NCI-H1048 (cell line): ENCODE data around the gene TDRD12.

ENCODE experiments used
- DNase-seq: peaks from one replicate; lab custom pipeline; 2025; lab: John Stamatoyannopoulos, UW

TDRD12 gene

DNA sequence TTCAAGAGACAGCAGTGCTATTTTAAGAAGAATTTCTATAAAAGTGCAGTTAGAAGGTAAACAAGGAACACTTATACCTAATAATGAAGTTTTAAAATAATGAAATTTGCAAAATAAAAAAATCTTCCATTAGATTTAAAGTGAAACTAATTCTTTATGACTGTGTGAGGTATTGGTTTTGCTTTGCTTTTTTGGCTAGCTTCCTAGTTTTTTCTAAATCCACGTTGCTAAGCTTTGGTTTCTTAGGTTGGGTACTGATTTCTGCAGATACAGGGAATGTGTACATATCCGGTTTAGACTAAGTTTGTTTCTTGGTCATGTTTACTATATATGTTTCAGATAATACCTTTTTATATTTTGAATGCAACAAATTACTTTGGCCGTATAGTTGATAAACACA lies 90.2 kb downstream of the TDRD12 start:
- no peak for DNase-seq

GRCh38 chr19:32810452-32810851 lies 90.9 kb downstream of the TDRD12 start:
- DNase-seq, result no peak

GRCh38 chr19:32811151-32811550 lies 91.6 kb downstream of the TDRD12 start:
- no peak for DNase-seq

DNA sequence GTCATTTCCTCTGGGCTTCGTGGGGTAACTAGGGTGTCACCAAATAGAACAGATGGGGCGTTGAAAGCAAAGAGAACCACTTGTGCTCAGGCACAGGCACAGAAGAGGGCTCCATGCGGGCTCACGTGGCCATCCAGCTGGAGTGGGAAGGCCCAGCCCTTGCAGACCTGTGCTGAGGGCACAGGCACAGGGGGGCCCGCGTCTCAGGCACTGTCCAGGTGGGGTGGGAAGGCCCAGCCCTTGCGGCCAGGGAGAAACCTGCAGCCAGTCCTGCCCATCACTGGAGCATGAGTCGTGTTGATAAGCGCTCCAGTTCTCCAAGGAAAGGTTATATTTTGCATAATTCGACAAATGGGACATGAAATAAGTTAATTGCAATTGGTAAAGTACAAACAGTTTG lies 92.5 kb downstream of the TDRD12 start:
- DNase-seq, result no peak

- DNase-seq, result no peak
Observed at GRCh38 chr19:32812571-32812970, 93.0 kb downstream of the TDRD12 start.

GRCh38 chr19:32813862-32814425 lies 94.4 kb downstream of the TDRD12 start:
- no peak for DNase-seq

GRCh38 chr19:32814624-32815023 lies 95.1 kb downstream of the TDRD12 start:
- DNase-seq, result no peak

DNA sequence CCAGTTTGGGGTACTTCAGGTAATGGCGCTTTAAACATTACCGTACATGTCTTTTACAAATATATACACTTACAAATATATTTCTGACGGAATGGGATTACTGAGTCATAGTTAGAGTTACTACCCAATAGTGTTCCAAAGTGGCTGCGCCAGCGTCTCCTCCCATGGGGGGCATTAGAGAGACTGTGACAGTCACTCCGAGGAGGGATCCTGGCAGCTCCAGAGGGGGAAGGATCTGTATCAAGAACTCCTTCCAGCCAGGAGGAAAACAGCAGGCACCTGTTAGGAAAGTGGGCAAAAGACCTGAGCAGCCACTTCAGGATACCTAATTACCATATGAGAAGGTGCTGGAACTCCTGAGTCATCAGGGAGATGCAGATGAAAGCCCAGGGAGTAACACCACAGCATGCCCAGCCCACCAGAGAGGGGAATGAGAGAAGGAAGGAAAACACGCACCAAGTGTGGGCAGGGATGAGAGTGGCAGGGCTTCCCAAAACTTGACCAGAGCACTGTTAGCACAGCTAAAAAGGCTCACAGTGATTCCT lies 97.1 kb downstream of the TDRD12 start:
- DNase-seq, result no peak

DNA sequence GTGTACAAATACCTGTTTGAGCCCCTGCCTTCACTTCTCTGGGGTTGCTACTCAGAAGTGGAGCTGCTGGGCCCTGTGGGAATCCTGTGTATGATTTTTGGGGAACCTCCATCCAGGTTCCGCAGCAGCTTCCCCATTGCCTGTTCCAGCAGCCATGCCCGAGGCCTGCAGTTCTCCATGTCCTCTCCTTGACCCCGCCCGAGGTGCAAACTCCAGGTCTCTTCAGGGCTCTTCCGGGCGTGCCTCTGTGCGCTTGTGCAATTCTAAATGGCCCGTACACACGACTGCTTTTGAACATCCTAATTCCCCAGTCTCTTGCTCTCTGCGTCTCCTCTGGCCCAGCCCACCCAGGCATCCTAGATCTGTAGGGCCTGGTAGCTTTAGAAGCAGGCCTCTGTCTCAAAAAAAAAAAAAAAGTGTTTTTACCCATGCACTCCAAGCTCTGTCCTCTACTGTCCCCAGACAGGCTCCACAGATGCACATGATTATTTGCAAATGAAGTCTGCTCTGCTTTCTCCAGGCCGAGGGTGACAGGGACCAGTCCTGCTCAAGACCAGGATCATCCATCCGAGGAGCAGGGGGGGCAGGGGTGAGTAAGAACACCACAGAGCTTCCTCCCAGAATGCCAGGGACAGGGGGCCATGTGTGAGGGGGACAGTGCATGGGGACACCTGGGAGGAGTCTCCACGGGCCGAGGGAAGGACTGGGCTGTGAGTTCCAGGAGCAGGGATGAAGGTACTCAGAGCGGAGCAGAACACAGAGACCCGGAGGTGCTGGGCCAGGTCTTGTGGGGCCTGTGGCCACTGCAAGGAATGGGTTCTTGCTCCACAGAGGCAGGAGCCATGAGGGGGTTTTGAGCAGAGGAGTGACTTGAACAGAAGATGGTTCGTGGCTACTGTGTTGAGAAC lies 98.3 kb downstream of the TDRD12 start:
- DNase-seq, result no peak

GRCh38 chr19:32818536-32818935 lies 99.0 kb downstream of the TDRD12 start:
- DNase-seq, result no peak

GRCh38 chr19:32819419-32820400 lies 100.1 kb downstream of the TDRD12 start:
- no peak for DNase-seq

DNA sequence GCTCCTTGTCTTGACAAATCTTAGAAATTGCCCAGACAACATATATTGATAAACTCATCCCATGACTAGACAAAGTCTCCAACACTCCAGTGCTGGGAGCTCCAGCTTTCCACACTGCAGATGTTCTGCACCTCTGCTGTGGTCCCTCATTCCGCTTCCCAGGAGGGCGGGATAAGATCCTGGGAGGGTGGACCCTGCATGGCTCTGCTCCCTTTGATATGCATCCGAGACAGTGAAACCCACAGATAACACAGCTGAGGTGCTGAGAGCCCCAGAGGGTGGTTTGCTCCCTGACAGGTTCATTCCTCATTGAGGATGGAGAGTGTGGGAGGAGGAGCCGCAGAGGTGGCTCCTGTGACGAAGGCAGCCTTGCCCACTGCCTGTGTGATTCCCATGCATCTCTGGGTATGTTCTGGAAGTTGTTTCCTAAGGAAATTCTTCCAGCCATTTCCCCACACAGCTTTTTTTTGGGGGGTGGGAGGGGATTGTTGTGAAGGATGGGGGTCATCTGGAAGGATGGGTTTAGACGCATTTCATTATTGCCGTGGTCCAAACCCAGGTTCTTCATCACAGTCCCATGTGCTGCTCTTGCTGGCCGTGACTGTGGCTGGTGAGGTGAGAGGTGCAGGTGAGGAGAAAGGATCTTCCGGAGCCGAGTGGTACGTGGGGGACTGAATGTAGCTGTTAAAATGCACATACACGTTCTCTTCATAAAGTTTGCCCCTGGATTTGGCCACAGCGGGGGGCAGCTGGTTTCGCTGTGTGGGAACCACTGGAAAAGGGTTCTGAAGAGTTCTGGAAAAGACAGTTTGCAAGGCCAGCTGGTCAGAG lies 103.6 kb downstream of the TDRD12 start:
- DNase-seq, result no peak

GRCh38 chr19:32823747-32824102 lies 104.2 kb downstream of the TDRD12 start:
- no peak for DNase-seq

GRCh38 chr19:32824191-32824751 lies 104.7 kb downstream of the TDRD12 start:
- no peak for DNase-seq

GRCh38 chr19:32824916-32825608 lies 105.5 kb downstream of the TDRD12 start:
- DNase-seq, result no peak

DNA sequence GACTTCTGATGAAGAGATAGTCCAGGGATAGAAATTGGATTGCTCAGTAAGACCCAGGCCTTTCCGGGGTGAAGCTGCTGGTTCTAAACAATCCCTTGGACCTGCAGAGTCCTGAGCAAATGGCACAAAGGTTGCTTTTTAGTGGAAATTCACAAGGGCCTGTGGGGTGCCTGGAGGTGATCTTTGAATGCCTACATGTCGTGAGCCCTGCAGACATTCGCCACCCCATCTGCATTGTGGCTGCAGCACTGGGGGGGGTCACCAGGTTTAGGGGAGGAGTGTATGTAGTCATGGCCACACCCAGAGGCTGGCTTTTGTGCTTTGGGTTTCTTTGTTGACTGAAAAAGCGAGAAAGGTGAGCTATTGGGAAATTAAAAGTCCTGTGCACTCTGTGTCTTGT lies 108.6 kb downstream of the TDRD12 start:
- no peak for DNase-seq

- no peak for DNase-seq
Observed at GRCh38 chr19:32828643-32829344, 109.2 kb downstream of the TDRD12 start.

GRCh38 chr19:32829345-32829896 lies 109.9 kb downstream of the TDRD12 start:
- DNase-seq, result no peak

DNA sequence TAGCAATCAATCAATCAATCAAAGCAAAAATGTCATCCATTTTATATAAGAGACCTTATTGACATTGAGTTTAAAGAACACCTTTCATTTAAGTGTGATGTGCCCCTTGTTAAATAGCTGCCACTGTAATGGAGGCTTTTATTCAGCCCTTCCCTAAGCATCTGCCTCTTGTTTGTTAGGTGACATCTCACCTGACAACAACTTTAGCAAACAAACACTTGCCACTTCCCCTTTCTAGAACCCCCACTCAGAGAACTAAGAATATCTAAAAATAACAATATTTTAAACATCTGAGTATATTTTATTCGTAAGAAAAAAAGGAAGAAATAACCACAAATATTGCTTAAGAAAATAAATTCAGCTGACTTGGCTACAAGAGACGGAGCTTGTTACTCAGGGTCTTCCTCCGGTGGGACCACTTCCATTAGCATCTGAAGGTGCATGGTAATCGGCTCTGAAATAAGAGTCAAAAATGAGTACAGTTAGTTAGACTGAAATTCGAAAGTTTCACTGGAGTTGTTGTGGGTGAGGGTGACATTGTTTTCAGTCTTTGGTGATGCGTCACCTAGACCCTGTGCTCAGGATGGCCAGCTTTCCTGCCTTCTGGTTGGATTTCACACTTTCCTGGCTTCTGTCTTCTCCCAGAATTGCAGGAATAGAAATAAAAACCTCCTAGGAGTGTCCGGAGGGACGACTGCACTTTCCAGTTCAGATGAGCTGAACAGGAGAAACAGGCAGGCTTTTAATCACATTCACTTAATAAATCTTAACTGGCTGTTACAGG lies 110.9 kb downstream of the TDRD12 start:
- DNase-seq, result no peak
